ENCODE data around the gene PYCR2. TPM values are rescaled to one million over a fixed set of nuclear protein-coding genes. Genes with fewer than 3 reads are reported as not detected.
A peak's percentile ranks its signal among the peaks of the same experiment; 100 is the strongest.

PYCR2 gene
- total RNA-seq, 1 experiment from 2014 or later, result 104 TPM

DNA sequence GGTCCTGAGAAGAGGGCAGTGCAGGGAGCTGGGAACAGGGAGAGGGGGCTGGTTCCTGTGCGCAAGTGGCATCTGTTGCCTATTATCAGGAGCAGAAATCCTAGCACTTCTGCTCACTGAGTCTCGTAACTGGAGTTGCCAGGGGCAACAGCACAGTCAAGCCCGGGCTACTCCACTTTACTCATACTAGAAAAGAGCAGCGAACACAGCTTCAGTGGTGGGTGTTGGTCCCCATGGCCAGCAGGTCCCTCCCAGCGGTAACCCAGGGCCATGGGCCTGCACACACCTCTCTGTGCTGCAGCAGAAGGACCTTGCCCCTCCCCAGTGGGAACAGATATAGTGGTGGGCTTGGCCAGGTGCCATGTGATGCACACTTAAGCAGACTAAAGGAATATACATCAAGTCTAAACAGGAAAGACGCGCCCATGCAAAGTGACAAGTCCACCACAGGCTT is 8.5 kb downstream of the PYCR2 start:
- Histone ChIP-seq H2BK120ac (ENCODE audit: low read depth, low read length, poor library complexity, severe bottlenecking) (no peak overlapping the region), H3K27ac (ENCODE audit: insufficient read length, low read depth, low read length) (no peak overlapping the region), H3K79me1 (ENCODE audit: insufficient read depth, low read depth, low read length, poor library complexity, severe bottlenecking) (no peaks in the 10 kb centered on the region), H3K56ac (ENCODE audit: insufficient read length, low read depth, low read length) (no peak overlapping the region), H4K91ac (ENCODE audit: insufficient read length, low read depth, low read length) (no peak overlapping the region), H2BK12ac (ENCODE audit: insufficient read length, low read depth, low read length) (no peak overlapping the region), H3K14ac (ENCODE audit: insufficient read depth, low read length) (no peak overlapping the region), H3T11ph (ENCODE audit: low read length) (no peak overlapping the region), H2BK15ac (ENCODE audit: low read depth, low read length) (no peak overlapping the region), H3K4ac (ENCODE audit: low read depth, low read length) (no peak overlapping the region), H2AK5ac (ENCODE audit: insufficient read length, low read length) (no peak overlapping the region), H4K8ac (replicated peaks; ENCODE audit: insufficient read length, low read depth, low read length) (no peak overlapping the region), H3K4me2 (ENCODE audit: insufficient read depth, insufficient read length, low read length) (no peak overlapping the region), H3K79me2 (ENCODE audit: insufficient read depth, low read length) (no peaks in the 10 kb centered on the region), H3K23me2 (ENCODE audit: insufficient read length, low read depth, low read length, poor library complexity, severe bottlenecking) (no peaks in the 10 kb centered on the region), H3K18ac (ENCODE audit: insufficient read length, low read depth, low read length) (no peak overlapping the region), H3K4me1 (ENCODE audit: insufficient read depth, low read length) (no peaks in the 10 kb centered on the region; the same call in 1 of the 2 replicates), H3K27me3 (ENCODE audit: insufficient read depth, low read length) (no peaks in the 10 kb centered on the region), H3K9ac (ENCODE audit: extremely low read depth, insufficient read length, low read length) (no peak overlapping the region), H3K23ac (ENCODE audit: insufficient read length, low read depth, low read length) (no peak overlapping the region), H4K5ac (ENCODE audit: insufficient read length, low read depth, low read length) (no peak overlapping the region), H2BK20ac (ENCODE audit: low read depth, low read length, poor library complexity, severe bottlenecking) (no peak overlapping the region), H4K20me1 (ENCODE audit: control insufficient read depth, insufficient read depth, insufficient read length) (no peaks in the 10 kb centered on the region), H2AFZ (ENCODE audit: low read length) (no peak overlapping the region), H2BK5ac (ENCODE audit: insufficient read length, low read length) (no peak overlapping the region), H3K9me3 (ENCODE audit: control insufficient read depth, low read depth, low read length) (no peaks in the 10 kb centered on the region)
- no peaks in the 10 kb centered on the region for H3K9me3 Mint-ChIP-seq
- peaks cover 5 to 10% of the 10 kb centered on the region in 2 experiments; a peak in 3 of 4 replicates for H3K4me1 Mint-ChIP-seq
- DNase-seq, result no peak
- peaks cover 20 to 37% (median 32%) of the 10 kb centered on the region in 3 experiments; a peak in 6 of 7 replicates for H3K36me3 Mint-ChIP-seq (ENCODE audit: insufficient read depth in 1 of 3, low read depth in 3 of 3)
- H3K4me3 Mint-ChIP-seq, result no peak overlapping the region
- TF ChIP-seq, protein P1, sequence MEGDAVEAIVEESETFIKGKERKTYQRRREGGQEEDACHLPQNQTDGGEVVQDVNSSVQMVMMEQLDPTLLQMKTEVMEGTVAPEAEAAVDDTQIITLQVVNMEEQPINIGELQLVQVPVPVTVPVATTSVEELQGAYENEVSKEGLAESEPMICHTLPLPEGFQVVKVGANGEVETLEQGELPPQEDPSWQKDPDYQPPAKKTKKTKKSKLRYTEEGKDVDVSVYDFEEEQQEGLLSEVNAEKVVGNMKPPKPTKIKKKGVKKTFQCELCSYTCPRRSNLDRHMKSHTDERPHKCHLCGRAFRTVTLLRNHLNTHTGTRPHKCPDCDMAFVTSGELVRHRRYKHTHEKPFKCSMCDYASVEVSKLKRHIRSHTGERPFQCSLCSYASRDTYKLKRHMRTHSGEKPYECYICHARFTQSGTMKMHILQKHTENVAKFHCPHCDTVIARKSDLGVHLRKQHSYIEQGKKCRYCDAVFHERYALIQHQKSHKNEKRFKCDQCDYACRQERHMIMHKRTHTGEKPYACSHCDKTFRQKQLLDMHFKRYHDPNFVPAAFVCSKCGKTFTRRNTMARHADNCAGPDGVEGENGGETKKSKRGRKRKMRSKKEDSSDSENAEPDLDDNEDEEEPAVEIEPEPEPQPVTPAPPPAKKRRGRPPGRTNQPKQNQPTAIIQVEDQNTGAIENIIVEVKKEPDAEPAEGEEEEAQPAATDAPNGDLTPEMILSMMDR (conservative IDR thresholded peaks at IDR 0.05), result no peak
- WGBS (ENCODE audit: extremely low coverage, insufficient read length, low lambda C conversion rate), result no CpG with 5 or more reads among the region's 7 CpGs
- H3K27ac Mint-ChIP-seq, result peak overlapping the region in 2 of 3 experiments; percentile 7 to 22; a peak in 3 of 7 replicates
- peaks cover 5% of the 10 kb centered on the region; the same call in 1 of the 2 replicates for H3K27me3 Mint-ChIP-seq (ENCODE audit: low read depth)
